T47D (cell line): ENCODE results near the gene KLC4.

Source experiments
- DNase-seq, 2 experiments: peaks; one replicate each; pipeline versions ENCODE4 v3.0.0 to v3.0.0-alpha.2; 2011 to 2012; ENCODE audit warnings: low read depth in 1 of 2, low spot score in 1 of 2
- JUND ChIP-seq: IDR thresholded peaks from 2 replicates; pipeline ENCODE4 v1.6.1; 2012; ENCODE audit warnings: low read depth
- in situ Hi-C: cut with HindIII; loops from 2 replicates; pipeline ENCODE4 v1.10.0; 2016; ENCODE audit warnings: low sequenced_read_pairs, low pct_unique_long_range_greater_than_20kb

Gene KLC4

DNA sequence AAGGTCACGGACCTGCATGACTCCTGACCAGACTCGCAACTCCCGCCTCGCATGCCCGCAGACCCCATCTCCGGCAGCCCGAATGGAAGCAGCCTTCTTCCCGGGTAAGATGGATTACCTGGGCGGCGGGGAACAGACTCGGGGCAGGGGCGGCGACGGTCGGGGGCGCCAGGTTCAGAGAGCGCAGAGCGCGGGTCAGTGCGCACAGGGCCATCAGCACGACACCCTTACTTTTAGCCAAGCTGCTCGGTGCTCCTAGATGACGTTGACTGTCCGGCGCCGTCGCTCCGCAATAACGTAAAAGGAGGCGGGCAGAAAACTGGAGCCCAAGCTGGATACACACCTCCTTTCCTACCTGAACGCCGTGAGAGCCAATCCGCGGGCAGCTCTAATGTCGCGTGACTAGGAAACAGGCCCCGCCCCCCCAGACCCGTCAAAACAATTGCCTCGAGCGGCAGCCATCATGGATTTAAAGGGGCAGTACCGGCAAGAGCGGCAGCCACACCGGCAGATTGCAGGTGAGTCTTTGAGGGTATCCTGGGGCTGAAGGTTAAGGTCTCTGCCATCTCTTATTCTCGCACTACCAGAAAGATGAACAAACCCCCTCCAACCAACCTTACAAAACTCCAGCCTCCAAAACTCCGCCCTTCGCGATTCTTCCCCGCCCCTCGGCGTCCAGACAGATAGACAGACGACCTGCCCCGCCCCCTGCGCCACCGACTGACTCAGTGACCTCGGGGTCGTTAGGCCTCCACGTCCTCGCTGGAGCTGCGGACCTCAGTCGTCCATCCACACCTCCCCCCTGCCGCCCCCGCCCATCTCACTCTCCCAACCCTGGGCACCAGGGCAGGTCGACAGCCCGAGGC lies at the start of gene KLC4, which contains the start of gene MRPL2:
Gene KLC4, plus strand, starts transcription at position 464 of the 866 bp plus-strand sequence. CDS start 1,705 bp downstream, outside the sequence.
Gene MRPL2, minus strand, starts transcription at position 267 of the 866 bp plus-strand sequence. Its CDS starts 53 bp downstream, at position 214.
- in situ Hi-C loops: no loop called here
- TF ChIP-seq JUND: no peak
- peak; percentile 99 for DNase-seq

DNA sequence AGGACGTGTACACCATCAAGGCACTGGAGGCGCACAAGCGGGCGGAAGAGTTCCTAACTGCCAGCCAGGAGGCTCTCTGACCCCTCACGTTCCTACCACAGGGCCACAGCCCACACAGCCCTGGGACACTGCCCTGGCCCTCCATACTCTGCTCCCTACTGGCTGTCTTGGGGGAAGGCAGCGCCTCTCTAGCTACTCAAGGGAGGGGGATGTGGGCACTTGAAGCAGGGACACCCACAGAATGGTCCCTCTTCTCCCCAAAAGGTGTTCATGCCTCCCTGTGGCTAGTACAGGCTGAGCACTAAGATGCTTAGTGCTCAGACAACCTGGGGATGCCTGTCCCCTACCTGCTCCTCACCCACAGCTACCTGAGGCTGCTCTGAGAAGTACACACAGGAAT lies 48.2 kb upstream of the KLC4 start:
- DNase-seq: no peak
- in situ Hi-C loops: no loop called here
- TF ChIP-seq JUND: no peak

DNA sequence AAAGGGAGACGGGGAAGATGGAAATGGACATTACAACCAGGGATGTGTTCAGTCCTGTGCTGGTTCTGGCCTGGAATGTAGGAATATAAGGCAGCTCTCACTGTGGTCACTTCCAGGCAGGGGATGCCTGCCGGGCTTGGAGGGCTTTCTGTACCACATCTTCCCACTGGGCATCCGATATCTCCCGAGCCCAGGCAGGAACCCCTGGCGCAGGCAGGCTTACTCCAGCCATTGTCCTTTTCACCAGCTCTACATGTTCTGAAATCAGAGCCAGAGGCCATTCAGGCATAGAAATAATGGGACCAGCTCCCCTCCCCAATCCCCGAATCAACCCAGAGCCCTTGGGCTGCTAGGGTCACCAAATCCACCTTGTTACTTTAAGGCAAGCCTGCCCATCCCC lies 47.1 kb upstream of the KLC4 start:
- no peak for TF ChIP-seq JUND
- in situ Hi-C loops: no loop called here
- no peak for DNase-seq

DNA sequence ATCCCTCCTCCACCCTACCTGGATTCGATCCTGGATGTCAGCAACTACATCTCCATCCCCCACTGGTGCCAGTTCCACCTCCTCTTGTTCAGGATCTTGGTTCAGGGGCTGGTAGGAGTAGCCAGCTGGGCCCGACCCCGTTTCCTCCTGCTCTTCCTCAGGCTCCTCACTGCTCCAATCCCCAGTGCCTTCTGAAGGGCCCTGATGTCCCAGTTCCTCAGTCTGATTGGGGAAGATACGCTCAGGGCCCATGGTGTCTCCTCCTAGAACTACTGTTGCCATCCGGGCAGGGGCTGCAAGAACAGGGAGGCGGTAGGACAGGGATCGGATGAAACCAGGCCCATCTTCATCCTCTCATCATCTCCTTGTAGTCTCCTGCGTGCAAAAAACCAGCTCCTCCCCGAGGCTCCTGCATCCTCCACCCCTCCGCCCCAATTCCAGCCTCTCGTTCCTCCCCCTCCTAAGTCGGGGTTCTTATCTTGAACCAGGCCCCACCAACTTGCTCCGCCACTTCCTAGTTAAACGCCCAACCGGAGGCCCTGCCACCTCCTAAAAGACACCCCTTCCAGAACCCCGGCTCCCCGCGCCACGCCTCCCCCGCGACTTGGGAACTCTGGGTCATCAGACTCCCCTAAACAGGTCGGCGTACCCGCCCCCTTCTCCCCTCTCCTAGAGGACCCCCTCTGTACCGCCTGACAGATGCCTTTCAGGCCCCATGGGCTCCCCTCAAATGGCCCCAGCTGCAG lies 46.2 kb upstream of the KLC4 start:
- DNase-seq: no peak
- TF ChIP-seq JUND: no peak
- in situ Hi-C loops: no loop called here

DNA sequence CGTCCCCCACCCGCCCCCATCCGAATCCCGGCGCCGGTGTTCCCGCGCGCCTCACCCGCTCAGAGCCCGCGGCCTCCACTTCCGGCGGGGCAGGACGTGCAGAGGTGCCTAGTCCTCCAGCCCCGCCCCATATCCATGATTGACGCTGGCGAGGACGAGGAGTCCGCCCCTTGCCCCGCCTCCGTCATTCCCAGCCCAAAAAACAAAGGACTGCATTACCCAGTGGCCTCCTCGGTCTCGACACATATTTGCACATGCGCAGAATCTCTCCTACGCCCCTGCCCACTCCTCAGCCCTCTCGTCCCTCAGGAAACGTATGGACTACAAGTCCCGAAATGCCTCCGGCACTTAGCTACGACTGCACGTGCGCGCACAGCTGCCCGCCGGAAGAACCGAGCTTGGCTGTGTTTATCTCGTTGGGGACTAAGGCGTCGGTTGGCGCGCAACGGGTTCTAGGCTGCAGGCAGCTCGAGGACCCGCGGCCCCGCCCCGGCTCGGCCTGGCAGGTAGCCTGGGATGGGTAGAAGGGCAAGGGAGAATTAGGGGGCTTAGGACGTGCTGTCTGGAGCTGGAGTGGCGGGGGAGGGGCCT lies 45.5 kb upstream of the KLC4 start, which contains the start of the genes KLHDC3 and MEA1:
Gene KLHDC3, plus strand, starts transcription at position 407 of the 591 bp plus-strand sequence. CDS start 2,944 bp downstream, outside the sequence.
Gene MEA1, minus strand, starts transcription at position 104 of the 591 bp plus-strand sequence. CDS start 133 bp downstream, outside the sequence.
- peak; percentile 97 to 100 for DNase-seq
- in situ Hi-C loops: no loop called here
- TF ChIP-seq JUND: no peak

DNA sequence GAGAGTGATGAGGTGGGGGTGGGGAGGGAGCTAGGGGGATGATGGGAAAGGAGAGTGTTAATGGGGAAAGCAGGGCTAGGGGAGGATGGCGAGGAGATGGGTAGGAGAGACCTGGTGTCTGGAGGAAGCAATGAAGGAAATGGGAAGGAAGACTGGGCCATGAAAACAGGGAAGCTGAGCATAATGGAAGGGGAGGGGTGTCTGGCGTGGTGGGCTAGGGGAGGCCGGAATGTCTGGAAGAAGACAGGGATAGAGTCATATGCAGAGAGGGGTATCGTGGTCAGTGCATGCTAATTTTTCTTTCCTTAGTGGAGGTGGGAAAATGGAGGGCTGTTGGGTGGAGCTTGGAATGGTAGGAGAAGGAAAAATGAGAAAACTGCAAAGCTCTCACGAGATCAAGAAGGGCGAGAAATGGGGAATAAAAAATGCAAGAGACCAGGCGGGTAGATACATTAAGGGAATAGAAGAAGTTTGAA lies 45.0 kb upstream of the KLC4 start:
- no peak for TF ChIP-seq JUND
- in situ Hi-C loops: no loop called here
- peak; percentile 23 to 25 for DNase-seq

DNA sequence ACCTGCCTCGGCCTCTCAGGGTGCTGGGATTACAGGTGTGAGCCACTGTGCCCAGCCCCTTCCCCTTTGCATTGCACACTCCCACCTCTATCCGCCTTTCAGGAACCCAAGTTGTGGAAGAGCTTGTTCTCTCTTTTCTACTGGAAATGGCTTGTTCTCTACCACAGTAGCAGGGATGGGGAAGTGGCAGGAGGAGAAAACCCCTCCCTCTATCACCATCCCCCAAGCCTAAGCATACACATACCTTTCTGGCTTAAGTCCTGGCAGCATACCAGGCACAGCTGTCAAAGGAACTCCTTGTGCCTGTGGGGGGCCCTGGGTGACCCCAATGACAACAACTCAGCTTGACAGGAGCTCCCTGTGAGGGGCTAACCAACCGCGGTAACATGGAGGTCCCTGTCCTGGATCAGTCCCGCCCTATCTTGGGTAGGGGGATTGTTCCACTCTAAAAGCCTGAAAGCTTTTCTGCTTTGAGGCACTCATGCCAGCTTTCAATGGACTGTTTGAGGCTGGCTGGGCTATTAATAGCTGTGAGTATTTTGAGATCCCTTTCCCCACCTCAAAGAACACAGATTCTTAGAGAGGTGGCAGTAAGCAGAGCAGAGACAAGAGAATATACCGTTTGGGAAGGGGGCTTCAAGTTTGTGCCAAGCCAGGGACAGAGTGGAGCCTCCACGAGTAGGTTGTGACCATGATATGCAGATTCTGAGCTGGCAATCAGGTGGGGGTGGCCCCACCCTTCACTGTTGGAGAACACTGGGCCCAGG lies 43.1 kb upstream of the KLC4 start:
- no peak for DNase-seq
- in situ Hi-C loops: no loop called here
- no peak for TF ChIP-seq JUND

DNA sequence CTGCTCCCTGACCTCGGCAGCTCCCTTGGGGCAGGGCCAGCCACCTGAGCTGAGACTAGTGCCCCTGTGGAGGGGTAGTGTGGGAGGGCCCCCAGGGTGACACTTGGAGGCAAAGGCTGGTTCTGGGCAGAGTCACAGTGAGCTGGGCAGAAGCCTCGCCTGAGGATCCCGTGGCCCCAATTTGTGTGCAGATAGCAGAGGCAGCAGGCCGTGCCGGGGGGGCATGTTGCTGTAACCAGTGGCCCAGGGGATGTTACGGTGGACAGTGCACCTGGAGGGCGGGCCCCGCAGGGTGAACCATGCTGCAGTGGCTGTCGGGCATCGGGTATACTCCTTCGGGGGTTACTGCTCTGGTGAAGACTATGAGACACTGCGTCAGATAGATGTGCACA lies 42.5 kb upstream of the KLC4 start:
- in situ Hi-C loops: no loop called here
- TF ChIP-seq JUND: no peak
- DNase-seq: no peak

DNA sequence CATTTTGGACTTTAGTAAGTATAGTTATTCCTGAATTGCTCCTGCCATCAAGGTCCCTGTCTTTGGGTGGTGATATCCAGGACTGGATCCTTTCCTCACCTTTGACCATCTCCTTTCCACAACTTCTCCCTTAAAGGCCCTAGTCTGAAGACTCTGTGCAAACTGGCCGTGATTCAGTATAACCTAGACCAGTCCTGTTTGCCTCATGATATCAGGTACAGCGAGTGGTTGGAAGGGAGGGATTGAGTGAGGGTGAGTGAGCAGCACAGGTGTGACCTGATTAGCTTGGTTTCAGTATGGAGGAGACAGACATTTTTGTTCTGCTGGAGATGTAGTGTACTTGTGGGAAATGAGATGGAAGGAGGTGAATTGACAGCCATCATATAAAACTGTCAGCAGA lies 40.3 kb upstream of the KLC4 start:
- TF ChIP-seq JUND: no peak
- DNase-seq: no peak
- in situ Hi-C loops: no loop called here

DNA sequence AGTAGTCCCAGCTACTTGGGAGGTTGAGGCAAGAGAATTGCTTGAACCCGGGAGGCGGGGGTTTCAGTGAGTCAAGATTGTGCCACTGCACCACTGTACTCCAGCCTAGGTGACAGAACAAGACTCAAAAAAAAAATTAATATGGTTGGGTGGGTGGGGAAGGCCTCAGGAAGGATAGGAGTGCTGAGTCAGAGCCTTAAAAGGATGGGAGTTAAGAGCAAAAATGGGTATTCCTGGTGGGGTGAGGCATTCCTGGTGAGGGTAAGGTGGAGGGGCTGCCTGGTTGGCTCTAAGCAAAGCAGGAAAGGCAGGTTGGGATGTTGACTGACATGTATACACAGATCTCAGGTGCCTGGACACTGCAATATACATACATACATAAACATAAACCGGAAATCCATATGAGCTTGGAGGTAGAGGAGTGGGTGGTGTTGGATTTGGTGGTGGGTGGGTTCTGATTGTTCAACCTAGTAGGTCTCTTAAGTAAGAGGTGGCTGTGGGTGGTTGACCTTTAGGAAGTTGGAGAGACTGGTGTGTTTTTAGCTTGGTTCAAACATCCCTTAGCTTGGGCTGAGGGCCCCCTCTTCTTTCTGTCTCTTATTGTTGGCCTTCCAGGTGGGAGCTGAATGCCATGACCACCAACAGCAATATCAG lies 39.3 kb upstream of the KLC4 start:
- no peak for TF ChIP-seq JUND
- no peak for DNase-seq
- in situ Hi-C loops: no loop called here

DNA sequence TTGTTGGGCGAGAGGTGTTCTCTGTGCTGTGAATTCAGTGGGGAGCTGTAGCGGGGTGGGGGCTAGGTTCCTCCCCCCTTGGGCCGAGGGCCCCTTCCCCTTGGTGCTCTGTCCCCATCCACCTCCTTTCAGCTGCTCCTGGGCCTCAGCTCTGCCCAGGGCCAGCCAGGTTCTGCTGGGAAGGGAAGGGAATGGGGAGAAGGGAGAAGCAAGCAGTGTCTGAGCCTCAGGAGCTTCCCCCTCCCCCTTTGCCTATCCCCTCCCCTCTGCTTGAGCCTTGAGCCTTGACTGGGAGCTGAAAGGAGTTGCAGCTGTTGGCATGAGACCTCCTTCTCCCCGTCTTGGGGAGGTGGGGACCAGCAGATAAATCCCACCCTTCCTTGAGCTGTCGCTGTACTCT lies 38.6 kb upstream of the KLC4 start:
- TF ChIP-seq JUND: no peak
- no peak for DNase-seq
- in situ Hi-C loops: no loop called here
